Measurements from ENCODE around the gene TSPAN31.

DNA sequence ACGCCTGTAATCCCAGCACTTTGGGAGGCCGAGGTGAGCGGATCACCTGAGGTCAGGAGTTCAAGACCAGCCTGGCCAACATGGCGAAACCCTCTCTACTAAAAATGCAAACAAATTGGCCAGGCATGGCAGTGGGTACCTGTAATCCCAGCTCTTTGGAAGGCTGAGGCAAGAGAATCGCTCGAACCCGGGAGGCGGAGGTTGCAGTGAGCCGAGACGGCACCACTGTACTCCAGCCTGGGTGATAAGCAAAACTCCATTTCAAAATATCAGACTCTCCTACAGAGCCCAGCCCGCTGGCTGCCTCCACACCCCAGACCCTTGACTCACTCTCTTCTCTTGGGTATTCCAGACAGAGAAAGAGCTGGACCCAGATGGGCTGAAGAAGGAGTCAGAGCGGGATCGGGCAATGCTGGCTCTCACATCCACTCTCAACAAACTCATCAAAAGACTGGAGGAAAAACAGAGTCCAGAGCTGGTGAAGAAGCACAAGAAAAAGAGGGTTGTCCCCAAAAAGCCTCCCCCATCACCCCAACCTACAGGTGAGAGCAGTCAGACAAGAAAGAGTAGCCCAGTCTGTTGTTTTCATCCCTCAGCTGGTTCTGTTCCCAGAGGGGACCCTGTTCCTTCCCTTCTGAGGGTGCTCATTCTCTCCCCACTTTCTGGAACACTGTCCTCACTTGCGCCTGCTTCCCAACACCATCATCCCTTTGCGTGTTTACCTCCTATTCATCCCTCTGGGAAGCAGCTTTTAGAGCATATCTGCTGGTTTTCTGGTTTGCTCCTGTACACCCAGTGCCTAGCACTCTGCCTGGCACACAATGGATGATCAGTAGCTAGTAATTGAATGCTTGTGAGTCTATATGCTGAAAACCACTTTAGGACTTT lies 26.0 kb upstream of the TSPAN31 start:
- TF ChIP-seq, protein P1, sequence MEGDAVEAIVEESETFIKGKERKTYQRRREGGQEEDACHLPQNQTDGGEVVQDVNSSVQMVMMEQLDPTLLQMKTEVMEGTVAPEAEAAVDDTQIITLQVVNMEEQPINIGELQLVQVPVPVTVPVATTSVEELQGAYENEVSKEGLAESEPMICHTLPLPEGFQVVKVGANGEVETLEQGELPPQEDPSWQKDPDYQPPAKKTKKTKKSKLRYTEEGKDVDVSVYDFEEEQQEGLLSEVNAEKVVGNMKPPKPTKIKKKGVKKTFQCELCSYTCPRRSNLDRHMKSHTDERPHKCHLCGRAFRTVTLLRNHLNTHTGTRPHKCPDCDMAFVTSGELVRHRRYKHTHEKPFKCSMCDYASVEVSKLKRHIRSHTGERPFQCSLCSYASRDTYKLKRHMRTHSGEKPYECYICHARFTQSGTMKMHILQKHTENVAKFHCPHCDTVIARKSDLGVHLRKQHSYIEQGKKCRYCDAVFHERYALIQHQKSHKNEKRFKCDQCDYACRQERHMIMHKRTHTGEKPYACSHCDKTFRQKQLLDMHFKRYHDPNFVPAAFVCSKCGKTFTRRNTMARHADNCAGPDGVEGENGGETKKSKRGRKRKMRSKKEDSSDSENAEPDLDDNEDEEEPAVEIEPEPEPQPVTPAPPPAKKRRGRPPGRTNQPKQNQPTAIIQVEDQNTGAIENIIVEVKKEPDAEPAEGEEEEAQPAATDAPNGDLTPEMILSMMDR (IDR thresholded peaks at IDR 0.05) = no peak
- TF ChIP-seq POLR2A (IDR thresholded peaks at IDR 0.05) (no peak), POLR2AphosphoS5 (IDR thresholded peaks at IDR 0.05) (no peak)
